ENCODE results near the gene DIP2C.

DIP2C gene

GRCh38 chr10:576130-576465 lies 113.4 kb downstream of the DIP2C start:
- Histone ChIP-seq H3K27me3 (replicated peaks; ENCODE audit: control insufficient read depth, insufficient read depth, low read length) (no peaks in the 10 kb centered on the region), H3K4me3 (replicated peaks; ENCODE audit: low read depth, low read length) (no peak overlapping the region), H3K36me3 (ENCODE audit: control insufficient read depth, insufficient read depth, low read length) (no peaks in the 10 kb centered on the region)
- no peak for DNase-seq (ENCODE audit: extremely low read depth, insufficient read length)
- no peak for TF ChIP-seq CTCF (IDR thresholded peaks at IDR 0.05; ENCODE audit: insufficient read depth, low read length, poor library complexity, severe bottlenecking)

GRCh38 chr10:575402-576129 lies 113.9 kb downstream of the DIP2C start:
- H3K4me3 ChIP-seq (replicated peaks; ENCODE audit: low read depth, low read length), result no peak overlapping the region
- DNase-seq (ENCODE audit: extremely low read depth, insufficient read length), result no peak
- H3K27me3 ChIP-seq (replicated peaks; ENCODE audit: control insufficient read depth, insufficient read depth, low read length), result no peaks in the 10 kb centered on the region
- TF ChIP-seq CTCF (IDR thresholded peaks at IDR 0.05; ENCODE audit: insufficient read depth, low read length, poor library complexity, severe bottlenecking), result no peak
- H3K36me3 ChIP-seq (ENCODE audit: control insufficient read depth, insufficient read depth, low read length), result no peaks in the 10 kb centered on the region

GRCh38 chr10:572696-573095 lies 116.8 kb downstream of the DIP2C start:
- Histone ChIP-seq H3K27me3 (replicated peaks; ENCODE audit: control insufficient read depth, insufficient read depth, low read length) (no peaks in the 10 kb centered on the region), H3K36me3 (ENCODE audit: control insufficient read depth, insufficient read depth, low read length) (no peaks in the 10 kb centered on the region), H3K4me3 (replicated peaks; ENCODE audit: low read depth, low read length) (no peak overlapping the region)
- DNase-seq (ENCODE audit: extremely low read depth, insufficient read length), result no peak
- no peak for TF ChIP-seq CTCF (IDR thresholded peaks at IDR 0.05; ENCODE audit: insufficient read depth, low read length, poor library complexity, severe bottlenecking)

- no peak for TF ChIP-seq CTCF (IDR thresholded peaks at IDR 0.05; ENCODE audit: insufficient read depth, low read length, poor library complexity, severe bottlenecking)
- no peak for DNase-seq (ENCODE audit: extremely low read depth, insufficient read length)
- H3K36me3 ChIP-seq (ENCODE audit: control insufficient read depth, insufficient read depth, low read length), result no peaks in the 10 kb centered on the region
- H3K27me3 ChIP-seq (replicated peaks; ENCODE audit: control insufficient read depth, insufficient read depth, low read length), result no peaks in the 10 kb centered on the region
- no peak overlapping the region for H3K4me3 ChIP-seq (replicated peaks; ENCODE audit: low read depth, low read length)
Measured at GRCh38 chr10:571688-572451, 117.6 kb downstream of the DIP2C start.

GRCh38 chr10:571166-571565 lies 118.3 kb downstream of the DIP2C start:
- H3K4me3 ChIP-seq (replicated peaks; ENCODE audit: low read depth, low read length), result no peak overlapping the region
- DNase-seq (ENCODE audit: extremely low read depth, insufficient read length), result no peak
- no peak for TF ChIP-seq CTCF (IDR thresholded peaks at IDR 0.05; ENCODE audit: insufficient read depth, low read length, poor library complexity, severe bottlenecking)
- H3K27me3 ChIP-seq (replicated peaks; ENCODE audit: control insufficient read depth, insufficient read depth, low read length), result no peaks in the 10 kb centered on the region
- no peaks in the 10 kb centered on the region for H3K36me3 ChIP-seq (ENCODE audit: control insufficient read depth, insufficient read depth, low read length)
